Measurements from ENCODE around the gene INO80. TPM values are rescaled to one million over a fixed set of nuclear protein-coding genes. Genes with fewer than 3 reads are reported as not detected.

INO80 gene
- total RNA-seq, 1 donor from 2014 or later: 20.4 TPM

DNA sequence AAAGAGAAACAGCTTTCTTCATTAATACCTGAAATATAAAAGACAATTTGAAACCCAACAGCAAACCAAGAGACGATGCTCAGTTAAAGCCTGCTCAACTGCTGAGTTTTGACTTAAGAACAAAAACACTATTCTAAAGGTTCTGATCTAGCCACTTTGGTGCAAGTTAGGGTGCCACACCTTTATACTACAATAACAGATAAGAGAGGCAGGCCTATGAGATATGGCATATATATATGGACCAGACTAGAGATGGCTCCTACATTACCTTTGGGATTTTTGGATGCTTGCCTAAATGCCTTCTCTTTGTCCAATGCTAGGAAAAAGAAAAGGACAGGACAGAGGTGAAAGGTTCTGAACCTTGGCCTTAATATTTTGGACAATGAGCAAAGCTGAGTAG is 68.6 kb downstream of the INO80 start:
- Mint-ChIP-seq H3K27me3 (ENCODE audit: unreplicated experiment) (no peaks in the 10 kb centered on the region), H3K36me3 (ENCODE audit: unreplicated experiment) (no peaks in the 10 kb centered on the region), H3K4me1 (ENCODE audit: low read depth, unreplicated experiment) (no peaks in the 10 kb centered on the region), H3K4me3 (ENCODE audit: unreplicated experiment) (no peak overlapping the region), H3K27ac (ENCODE audit: unreplicated experiment) (no peak overlapping the region), H3K9me3 (ENCODE audit: unreplicated experiment) (no peaks in the 10 kb centered on the region)
- TF ChIP-seq CTCF (IDR thresholded peaks at IDR 0.05; ENCODE audit: partially characterized antibody, unreplicated experiment): no peak
- no peak for DNase-seq

- no peaks in the 10 kb centered on the region for H3K4me1 Mint-ChIP-seq (ENCODE audit: low read depth, unreplicated experiment)
- H3K4me3 Mint-ChIP-seq (ENCODE audit: unreplicated experiment): no peak overlapping the region
- no peak for TF ChIP-seq CTCF (IDR thresholded peaks at IDR 0.05; ENCODE audit: partially characterized antibody, unreplicated experiment)
- H3K27ac Mint-ChIP-seq (ENCODE audit: unreplicated experiment): no peak overlapping the region
- no peaks in the 10 kb centered on the region for H3K27me3 Mint-ChIP-seq (ENCODE audit: unreplicated experiment)
- DNase-seq: no peak
- H3K9me3 Mint-ChIP-seq (ENCODE audit: unreplicated experiment): peaks cover 3% of the 10 kb centered on the region
- peaks cover 8% of the 10 kb centered on the region for H3K36me3 Mint-ChIP-seq (ENCODE audit: unreplicated experiment)
These were observed 72.7 kb downstream of the INO80 start for GRCh38 chr15:41043276-41043951.

GRCh38 chr15:41042851-41043250 is 73.2 kb downstream of the INO80 start:
- Mint-ChIP-seq H3K4me3 (ENCODE audit: unreplicated experiment) (no peak overlapping the region), H3K36me3 (ENCODE audit: unreplicated experiment) (peaks cover 8% of the 10 kb centered on the region), H3K27ac (ENCODE audit: unreplicated experiment) (no peak overlapping the region), H3K27me3 (ENCODE audit: unreplicated experiment) (no peaks in the 10 kb centered on the region), H3K4me1 (ENCODE audit: low read depth, unreplicated experiment) (no peaks in the 10 kb centered on the region), H3K9me3 (ENCODE audit: unreplicated experiment) (peaks cover 3% of the 10 kb centered on the region)
- DNase-seq: no peak
- no peak for TF ChIP-seq CTCF (IDR thresholded peaks at IDR 0.05; ENCODE audit: partially characterized antibody, unreplicated experiment)

DNA sequence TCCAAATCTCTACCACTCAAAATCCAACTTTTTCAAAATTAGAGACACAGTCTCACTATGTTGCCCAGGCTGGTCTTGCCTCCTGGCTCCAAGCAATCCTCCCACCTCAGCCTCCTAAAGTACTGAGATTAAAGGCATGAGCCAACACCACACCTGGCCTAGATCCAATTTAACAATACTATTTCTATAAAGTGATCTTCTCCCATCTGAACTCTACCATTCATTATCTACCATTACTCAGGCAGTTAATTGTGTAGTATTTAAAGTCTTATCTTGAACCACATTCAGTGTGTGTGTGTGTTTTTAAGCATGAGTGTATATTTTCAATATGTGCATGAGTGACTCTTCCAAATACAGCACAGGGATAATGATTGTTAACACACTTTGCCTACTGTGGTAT is 77.0 kb downstream of the INO80 start:
- H3K36me3 Mint-ChIP-seq (ENCODE audit: unreplicated experiment): peaks cover 8% of the 10 kb centered on the region
- H3K27ac Mint-ChIP-seq (ENCODE audit: unreplicated experiment): no peak overlapping the region
- peaks cover 3% of the 10 kb centered on the region for H3K9me3 Mint-ChIP-seq (ENCODE audit: unreplicated experiment)
- TF ChIP-seq CTCF (IDR thresholded peaks at IDR 0.05; ENCODE audit: partially characterized antibody, unreplicated experiment): no peak
- H3K4me3 Mint-ChIP-seq (ENCODE audit: unreplicated experiment): no peak overlapping the region
- peaks cover 1% of the 10 kb centered on the region for H3K4me1 Mint-ChIP-seq (ENCODE audit: low read depth, unreplicated experiment)
- peaks cover 3% of the 10 kb centered on the region for H3K27me3 Mint-ChIP-seq (ENCODE audit: unreplicated experiment)
- DNase-seq: no peak

- peaks cover 2% of the 10 kb centered on the region for H3K9me3 Mint-ChIP-seq (ENCODE audit: unreplicated experiment)
- no peak for DNase-seq
- no peak overlapping the region for H3K4me3 Mint-ChIP-seq (ENCODE audit: unreplicated experiment)
- H3K27ac Mint-ChIP-seq (ENCODE audit: unreplicated experiment): no peak overlapping the region
- H3K36me3 Mint-ChIP-seq (ENCODE audit: unreplicated experiment): no peaks in the 10 kb centered on the region
- H3K4me1 Mint-ChIP-seq (ENCODE audit: low read depth, unreplicated experiment): peaks cover 13% of the 10 kb centered on the region
- TF ChIP-seq CTCF (IDR thresholded peaks at IDR 0.05; ENCODE audit: partially characterized antibody, unreplicated experiment): no peak
- peaks cover 3% of the 10 kb centered on the region for H3K27me3 Mint-ChIP-seq (ENCODE audit: unreplicated experiment)
These were observed 84.1 kb downstream of the INO80 start for GRCh38 chr15:41032079-41032328.
